ENCODE results near the gene RNF135.
"Not testable (repeated sequence)": the region's sequence is repeated elsewhere in the genome, so short reads cannot be mapped to it uniquely, and the experiment has no call there.

The RNF135 gene

GRCh38 chr17:30956764-30957374 is 14.0 kb upstream of the RNF135 start:
- FAIRE-seq, result no peak

- no peak for FAIRE-seq
These were observed 13.1 kb upstream of the RNF135 start for GRCh38 chr17:30957741-30958140.

GRCh38 chr17:30958187-30958586 is 12.7 kb upstream of the RNF135 start:
- no peak for FAIRE-seq

DNA sequence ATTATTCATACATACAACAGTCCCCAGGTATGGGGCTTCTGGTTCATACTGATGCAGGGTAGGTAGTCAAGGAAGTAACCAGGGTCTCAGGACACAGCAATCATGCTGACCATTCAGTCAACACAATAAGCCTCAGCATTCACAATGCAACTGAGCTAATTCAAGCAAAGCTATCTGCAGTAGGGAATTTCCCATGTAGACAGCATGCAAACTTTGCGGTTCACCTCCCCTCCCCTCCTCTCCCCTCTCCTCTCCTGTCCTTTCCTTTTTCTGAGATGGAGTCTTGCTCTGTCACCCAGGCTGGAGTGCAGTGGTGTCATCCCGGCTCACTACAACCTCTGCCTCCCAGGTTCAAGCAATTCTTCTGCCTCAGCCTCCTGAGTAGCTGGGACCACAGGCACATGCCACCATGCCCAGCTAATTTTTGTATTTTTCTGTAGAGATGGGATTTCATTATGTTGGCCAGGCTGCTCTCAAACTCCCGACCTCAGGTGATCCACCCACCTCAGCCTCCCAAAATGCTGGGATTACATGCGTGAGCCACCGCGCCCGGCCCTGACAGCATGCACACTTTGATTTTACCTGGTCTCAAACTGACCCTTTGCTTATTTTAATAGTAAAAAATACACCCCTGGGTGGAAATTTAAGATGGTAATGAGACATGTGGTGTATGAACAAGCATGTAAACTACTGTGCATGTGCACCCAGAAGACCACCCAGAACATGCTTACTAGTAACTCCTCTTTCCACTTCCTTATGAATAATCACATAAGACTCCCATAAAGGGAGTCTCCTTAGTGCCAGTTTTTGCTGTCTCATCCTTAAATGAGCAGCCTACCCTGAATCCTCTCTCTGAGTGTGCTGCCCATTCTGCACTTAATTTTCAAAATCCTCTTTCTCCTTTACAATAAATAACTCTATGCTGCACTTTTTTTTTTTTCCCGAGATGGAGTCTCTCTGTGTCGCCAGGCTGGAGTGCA is 9.3 kb upstream of the RNF135 start:
- FAIRE-seq, result no peak

DNA sequence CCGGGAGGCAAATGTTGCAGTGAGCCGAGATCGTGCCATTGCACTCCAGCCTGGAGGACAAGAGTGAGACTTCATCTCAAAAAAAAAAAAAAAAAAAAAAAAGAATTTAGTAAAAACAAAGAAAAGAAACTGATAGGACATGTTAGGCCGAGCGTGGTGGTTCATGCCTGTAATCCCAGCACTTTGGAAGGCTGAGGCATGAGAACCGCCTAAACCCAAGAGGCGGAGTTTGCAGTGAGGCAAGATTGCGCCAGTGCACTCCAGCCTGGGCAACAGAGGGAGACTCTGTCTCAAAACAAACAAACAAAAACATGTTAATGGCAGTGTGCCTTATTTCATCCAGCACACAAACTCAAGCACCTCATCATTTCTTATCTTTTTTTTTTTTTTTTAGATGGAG is 6.5 kb upstream of the RNF135 start:
- not testable (repeated sequence) for FAIRE-seq

- no peak for FAIRE-seq
These were observed 6.0 kb upstream of the RNF135 start for GRCh38 chr17:30964876-30965275.

- FAIRE-seq, result no peak
These were observed 5.2 kb upstream of the RNF135 start for GRCh38 chr17:30965686-30966085.

DNA sequence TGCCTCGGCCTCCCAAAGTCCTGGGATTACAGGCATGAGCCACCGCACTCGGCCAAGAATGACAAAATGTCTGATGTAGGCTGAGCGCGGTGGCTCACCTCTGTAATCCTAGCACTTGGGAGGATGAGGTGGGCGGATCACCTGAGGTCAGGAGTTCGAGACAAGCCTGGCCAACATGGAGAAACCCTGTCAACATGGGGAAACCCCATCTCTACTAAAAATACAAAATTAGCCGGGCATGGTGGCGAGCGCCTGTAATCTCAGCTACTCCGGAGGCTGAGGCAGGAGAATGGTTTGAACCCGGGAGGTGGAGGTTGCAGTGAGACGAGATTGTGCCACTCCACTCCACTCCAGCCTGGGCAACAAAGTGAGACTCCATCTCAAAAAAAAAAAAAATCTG is 2.9 kb upstream of the RNF135 start:
- not testable (repeated sequence) for FAIRE-seq

DNA sequence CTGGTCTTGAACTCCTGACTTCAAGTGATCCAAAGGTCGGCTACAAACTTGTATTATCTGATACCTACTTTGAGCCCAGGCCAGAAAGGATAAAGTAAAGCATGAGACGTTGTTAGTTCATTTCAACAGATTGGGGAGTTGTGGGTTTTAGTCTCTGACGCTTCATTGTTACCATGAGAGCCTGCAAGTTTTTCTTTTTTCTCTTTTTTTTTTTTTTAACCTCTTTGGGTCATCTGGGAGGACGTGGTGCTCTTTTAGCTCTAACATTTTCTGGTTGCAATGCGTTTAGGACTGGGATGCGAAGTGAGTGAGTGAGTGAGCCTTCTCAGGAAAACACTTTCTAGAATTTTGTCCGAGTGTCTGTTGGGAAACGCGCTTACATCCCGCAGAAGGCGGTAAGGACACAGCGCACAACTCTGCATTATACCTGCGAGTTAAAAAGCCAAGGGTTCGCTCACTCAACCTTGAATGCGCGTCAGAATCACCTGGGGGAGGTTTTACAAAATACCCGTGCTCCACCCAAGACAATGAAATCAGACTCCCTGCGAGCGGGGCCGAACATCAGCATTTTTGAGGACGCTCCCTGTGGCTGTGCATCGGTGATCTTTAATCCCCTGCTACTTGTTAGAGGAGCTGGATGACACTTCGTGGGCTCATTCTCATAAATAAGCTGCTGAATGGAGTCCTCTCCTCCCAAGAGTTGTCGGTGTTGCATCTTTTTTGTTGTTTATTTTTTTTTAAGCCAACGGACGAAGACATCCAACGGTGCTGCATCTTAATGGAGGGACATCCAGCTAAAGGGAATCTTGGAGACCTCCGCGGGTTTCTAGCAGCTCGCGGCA is 629 bp upstream of the RNF135 start:
- FAIRE-seq, result no peak

GRCh38 chr17:30975042-30975820 is 4.4 kb downstream of the RNF135 start:
- FAIRE-seq, result no peak

GRCh38 chr17:30979919-30980318 is 9.1 kb downstream of the RNF135 start:
- not testable (repeated sequence) for FAIRE-seq

- no peak for FAIRE-seq
These were observed 11.0 kb downstream of the RNF135 start for GRCh38 chr17:30981531-30982519.

DNA sequence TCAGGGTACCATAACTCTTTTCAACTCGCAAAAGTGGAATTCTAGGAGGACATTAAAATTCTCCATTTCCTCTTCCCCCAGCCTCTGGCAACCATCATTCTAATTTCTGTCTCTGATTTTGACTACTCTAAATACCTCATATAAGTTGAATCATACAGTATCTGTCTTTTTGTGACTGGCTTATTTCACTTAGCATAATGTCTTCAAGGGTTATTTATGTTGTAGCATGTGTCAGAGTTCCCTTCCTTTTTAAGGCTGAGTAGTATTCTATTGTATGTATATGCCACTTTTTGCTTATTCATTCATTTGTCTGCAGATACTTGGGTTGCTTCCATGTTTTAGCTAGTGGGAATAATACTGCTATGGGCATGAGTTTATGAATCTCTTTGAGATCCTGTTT is 12.0 kb downstream of the RNF135 start:
- FAIRE-seq, result no peak

- FAIRE-seq, result no peak
These were observed 19.6 kb downstream of the RNF135 start for GRCh38 chr17:30990458-30990857.

- no peak for FAIRE-seq
These were observed 21.7 kb downstream of the RNF135 start for GRCh38 chr17:30992551-30992950.

GRCh38 chr17:30995347-30995746 is 24.5 kb downstream of the RNF135 start:
- no peak for FAIRE-seq

DNA sequence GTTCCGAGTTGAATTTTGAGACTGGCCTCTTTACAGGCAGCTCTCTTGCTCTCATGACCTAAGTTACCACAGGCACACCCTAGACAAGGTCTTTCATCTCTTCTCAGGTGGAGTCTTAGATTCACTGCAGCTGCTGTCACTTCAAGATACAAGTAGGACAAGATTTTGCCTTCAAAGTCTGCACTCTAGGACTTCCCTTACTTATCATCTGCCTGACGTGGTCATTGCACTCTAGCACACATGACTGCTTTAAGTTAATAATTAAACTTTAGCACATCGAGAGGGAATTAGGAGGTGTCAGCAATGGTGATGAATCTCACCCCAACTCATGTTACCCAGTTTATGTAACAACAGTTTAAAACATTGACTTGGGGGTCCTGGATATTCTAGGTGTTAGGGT is 25.6 kb downstream of the RNF135 start:
- FAIRE-seq, result no peak

GRCh38 chr17:30997270-30997669 is 26.4 kb downstream of the RNF135 start:
- FAIRE-seq, result no peak

- no peak for FAIRE-seq
These were observed 27.0 kb downstream of the RNF135 start for GRCh38 chr17:30997842-30998241.

- no peak for FAIRE-seq
These were observed 31.2 kb downstream of the RNF135 start for GRCh38 chr17:31002047-31002446.

DNA sequence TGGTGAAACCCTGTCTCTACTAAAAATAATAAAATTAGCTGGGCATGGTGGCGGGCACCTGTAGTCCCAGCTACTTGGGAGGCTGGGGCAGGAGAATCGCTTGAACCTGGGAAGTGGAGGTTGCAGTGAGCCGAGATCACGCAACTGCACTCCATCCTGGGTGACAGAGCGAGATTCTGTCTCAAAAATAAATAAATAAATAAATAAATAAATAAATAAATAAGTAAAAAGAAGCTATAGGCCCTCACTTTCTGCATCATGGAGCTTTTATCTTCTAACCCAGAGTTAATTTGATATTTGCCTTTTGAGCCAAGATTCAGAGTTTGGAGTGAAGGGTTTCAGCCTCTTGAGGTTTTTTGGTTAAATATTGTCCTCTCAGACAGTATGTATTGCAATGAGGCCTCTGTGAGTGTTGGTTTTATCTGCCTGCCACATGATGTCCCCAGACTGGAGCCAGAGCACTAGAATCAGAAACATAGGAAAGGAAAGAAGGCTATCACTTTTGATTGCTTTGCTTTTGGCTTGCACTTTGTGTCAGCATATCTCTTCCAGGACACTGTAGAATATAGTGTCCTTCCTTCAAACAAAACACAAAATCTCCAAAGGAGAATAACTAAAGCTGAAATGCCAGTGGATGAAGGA is 32.5 kb downstream of the RNF135 start:
- no peak for FAIRE-seq
